COLO668 (cell line): Measurements from ENCODE around the gene NATD1.

ENCODE experiments used
- DNase-seq: peaks from one replicate; lab custom pipeline; 2025; ENCODE audit not compliant: unreplicated experiment; lab: John Stamatoyannopoulos, UW

NATD1 gene, protein sequence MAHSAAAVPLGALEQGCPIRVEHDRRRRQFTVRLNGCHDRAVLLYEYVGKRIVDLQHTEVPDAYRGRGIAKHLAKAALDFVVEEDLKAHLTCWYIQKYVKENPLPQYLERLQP

GRCh38 chr17:21252796-21253645 is at the start of gene NATD1:
Gene NATD1, minus strand, starts transcription at chr17:21253410. Its CDS starts 146 bp downstream, at chr17:21253264.
- DNase-seq, result peak; percentile 72

DNA sequence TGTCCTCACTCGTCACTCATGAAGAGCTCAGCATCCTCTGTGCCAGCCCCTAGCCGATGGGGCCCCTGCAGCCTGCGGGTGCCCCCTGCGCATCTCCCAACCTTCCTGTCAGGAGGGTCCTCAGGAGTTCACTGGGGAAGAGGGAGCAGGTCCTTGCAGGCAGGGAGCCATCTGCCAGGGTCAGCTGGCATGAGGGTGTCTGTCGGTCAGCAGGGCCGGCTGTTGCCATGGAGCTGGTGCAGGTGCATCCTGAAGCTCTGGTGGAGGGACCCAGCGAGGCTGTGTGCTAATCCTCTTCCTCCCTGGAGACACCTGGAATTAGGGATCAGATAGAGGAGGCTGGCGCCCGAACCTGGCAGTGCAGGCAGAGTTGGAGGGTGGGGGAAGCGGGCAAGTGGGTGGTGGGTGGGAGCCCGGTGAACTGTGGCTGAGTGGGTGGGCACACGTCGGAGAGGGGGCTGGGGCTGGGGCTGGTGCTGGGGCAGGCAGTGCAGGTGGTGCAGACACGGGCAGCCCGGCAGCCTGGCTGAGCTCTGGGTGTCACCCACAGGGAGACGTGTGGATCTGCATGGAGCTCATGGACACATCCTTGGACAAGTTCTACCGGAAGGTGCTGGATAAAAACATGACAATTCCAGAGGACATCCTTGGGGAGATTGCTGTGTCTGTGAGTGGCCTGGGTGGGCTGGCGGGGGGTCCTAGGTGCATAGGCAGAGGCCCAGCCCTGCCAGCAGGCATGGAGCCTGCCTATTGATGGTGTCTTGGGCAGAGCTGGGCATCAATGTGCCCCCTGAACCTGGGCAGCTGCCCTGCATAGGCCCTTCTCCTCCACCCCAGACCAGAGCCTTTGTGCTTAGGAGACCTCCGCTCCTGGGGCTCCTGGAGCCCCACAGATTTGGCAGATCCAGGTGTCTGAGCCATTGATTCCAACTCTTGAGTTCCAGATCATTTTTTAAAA is 48.7 kb upstream of the NATD1 start:
- peak; percentile 52 for DNase-seq

DNA sequence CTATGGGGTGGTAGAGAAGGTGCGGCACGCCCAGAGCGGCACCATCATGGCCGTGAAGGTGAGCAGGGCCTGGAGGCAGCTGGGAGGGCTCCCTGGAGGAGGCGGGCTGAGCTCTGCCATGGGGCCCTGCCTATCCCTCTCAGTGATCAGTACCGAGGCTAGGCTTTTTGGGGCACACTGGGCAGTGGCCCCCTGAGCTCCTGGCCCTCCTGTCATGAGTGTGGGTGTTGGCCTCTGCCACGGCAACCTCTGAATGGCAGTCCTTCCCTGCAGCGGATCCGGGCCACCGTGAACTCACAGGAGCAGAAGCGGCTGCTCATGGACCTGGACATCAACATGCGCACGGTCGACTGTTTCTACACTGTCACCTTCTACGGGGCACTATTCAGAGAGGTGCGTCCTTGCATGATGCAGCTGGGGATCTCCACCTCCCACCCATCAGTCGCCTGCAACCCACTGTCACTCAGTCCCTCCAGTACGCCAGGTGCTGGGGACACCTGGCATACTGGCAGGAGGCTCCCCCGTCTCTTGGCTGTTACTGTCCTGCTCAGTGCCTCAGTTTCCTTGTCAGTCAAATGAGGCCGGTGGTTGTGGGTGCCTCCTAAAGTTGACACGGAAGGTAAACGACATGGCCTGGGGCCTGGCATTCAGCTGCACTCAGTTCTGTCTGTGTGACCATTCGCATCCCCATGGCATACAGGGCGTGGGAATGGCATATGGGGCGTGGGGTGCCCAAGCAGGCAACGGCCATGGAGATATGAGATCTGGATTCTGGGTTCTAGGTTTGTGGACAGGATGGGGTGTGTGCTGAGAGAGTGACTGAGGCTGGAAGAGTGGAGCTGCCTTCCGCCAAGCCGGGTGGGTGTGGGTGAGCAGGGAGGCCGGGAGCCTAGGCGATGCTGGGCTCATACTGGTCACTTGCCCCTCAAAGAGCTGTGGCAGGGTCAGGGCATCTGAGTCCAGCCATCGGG is 47.7 kb upstream of the NATD1 start:
- DNase-seq, result no peak

DNA sequence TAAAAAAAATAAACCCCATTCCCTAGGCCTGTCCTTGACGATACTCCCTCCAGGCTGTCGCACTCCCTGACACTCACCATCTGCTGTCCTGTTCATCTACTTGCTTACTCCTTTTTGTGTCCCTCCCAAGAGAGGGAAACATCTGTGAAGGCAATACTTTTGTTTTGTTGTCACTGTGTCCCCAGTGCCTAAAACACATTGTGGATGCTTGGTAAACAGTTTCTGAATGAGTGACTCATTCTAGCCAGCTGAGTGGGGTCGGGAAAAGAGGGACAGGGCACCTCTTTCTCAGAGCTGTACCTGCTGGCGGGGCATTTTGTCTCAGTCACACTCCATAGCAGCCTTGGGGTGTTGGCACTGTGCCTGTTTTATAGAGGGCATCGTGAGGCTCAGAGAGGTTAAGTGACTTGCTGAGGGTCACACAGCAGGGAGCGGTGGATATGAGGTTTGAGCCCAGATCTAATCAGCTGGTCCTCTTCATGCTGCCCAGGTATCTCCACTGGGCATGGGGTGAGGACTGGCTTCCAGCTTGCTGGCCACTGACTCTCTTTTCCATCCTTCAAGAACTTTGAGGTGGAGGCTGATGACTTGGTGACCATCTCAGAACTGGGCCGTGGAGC is 46.9 kb upstream of the NATD1 start:
- no peak for DNase-seq

- DNase-seq, result no peak
Observed at GRCh38 chr17:21298983-21299519, 45.8 kb upstream of the NATD1 start.

GRCh38 chr17:21298056-21298982 is 45.1 kb upstream of the NATD1 start:
- no peak for DNase-seq

DNA sequence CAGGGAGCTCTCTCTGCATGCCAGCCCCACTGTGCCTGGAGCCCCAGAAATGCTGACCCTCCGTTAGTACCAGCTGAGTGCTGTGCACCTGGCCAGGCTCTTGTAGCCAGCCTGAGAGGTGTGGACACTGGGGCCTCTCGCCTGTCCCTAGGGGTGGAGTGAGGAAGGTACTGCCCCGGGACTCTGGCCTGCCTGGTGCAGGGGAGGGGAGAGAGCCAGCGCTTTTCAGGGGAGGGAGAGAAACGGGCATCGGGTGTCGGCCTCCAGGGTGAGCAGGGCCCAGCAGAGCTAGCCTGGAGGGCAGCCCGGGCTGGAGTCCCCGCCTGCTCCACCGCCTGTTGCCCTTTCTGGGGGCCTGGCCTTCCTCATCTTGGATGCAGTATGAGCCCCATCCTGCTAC is 44.4 kb upstream of the NATD1 start:
- DNase-seq, result no peak

DNA sequence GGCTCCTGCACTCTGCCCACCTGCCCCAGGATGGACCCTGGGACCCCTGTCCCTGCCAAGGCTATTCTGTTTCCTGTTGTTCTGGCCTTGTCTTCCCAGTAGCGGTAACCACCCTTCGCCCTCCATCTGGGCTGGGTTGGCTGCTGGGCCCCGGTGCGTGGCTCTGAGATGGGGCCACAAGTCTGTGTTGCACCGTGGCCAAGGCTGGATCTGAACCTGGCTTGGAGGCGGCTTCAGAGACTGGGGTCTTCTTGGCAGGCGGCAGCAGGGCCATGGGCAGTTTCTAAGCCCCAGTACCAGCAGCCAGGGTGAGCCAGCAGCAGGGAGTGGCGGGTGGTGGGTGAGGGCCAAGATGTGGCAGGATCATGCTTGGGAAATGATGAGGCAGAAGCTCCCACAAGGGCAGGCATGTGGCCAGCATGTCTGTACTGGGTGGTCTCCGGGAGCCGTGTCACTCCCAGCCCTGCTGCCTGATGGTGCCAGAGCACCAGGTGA is 43.9 kb upstream of the NATD1 start:
- DNase-seq, result no peak

DNA sequence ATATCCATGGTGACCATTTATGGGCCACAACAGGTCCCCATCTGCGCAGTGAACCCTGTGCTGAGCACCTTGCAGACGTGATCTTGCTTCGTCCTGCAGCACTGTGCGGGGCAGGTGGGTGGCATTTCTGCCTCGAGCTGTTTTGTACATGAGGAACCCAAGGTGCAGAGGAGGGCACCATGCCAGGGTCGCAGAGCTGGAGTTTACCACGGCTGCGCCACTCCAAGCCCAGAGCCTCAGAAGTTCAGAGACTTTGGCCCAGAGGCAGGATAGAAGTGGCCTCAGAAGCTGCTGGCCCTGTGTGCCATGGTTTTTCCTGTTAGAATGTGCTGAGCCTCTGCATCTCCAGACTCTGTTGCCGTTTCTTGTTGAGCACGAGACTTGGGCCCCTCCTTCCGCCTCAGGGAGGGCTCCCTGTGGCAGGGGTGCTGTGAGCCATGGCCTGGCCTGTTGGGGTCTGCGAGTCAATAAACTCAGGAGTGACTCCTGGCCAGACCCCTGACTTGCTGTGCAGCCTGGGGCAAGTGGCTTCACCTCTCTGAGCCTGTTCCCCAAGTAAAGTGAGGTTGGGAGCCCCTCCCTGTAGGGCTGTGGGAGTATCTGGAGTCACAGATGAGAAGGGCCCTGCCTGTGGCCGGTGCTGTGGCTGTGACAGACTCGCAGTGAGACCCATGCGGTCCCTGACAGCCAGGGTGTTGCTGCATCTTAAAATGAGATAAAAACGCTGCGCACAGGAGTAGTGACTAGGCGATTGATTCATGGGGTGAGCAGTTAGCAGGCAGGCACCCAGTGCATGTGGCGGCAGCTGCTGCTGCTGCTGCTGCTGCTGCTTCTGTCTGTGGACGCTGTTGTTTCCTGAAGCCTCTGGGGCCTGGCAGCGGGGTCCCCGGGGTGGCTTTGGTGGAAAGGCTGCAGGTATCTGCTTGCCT is 43.2 kb upstream of the NATD1 start:
- no peak for DNase-seq

GRCh38 chr17:21295036-21295952 is 42.1 kb upstream of the NATD1 start:
- peak; percentile 77 for DNase-seq

DNA sequence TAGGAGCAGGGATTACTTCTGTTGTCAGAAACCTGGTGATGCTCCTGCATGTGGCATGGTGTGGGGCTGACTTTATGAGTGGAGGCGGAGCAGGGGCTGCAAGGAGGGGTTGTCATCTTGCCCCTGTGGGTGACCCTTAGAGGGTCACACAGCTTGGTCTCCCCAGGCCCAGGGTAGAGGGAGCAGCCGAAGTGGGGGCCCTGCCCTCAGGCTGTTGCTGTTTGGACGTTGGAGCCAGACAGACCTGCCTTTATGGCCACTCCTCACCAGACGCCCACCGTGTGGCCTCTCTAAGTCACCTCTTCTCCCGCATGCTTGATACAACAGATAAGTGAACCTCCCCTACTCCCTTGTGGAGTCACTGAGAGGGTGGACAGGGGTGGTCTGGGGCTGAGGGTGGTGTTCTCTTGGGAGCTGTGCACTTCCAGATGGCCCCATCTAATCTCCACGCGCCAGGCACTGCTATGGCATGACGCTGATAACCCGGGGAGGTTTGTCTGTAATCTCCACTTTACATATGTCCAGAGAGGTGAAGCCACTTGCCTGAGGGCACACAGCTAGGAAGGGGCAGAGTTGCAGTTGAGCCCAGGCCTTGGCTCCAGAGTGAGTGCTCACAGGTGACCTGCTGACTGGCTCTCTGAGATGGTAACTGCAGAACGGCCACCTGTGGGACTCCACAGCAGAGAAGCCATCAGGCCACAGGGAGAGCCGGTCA is 41.3 kb upstream of the NATD1 start:
- DNase-seq, result no peak

DNA sequence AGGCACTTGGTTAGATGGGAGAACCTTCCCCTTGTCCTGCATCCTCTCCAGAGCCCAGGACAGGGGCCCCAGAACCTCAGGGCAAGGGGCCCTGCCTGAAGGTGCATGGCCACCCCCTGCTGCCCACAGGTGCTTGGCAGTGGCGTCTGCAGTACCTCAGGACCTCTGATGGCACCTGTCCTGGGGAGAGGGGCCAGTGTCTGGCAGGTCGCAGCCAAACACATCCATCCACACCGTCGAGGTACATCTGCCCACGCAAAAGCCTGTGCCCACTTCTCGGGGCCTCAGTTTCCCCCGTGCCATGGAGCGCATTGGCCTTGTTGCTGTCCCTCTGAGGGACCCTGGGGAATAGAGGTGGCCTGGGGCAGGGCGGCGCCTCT is 40.6 kb upstream of the NATD1 start:
- no peak for DNase-seq

DNA sequence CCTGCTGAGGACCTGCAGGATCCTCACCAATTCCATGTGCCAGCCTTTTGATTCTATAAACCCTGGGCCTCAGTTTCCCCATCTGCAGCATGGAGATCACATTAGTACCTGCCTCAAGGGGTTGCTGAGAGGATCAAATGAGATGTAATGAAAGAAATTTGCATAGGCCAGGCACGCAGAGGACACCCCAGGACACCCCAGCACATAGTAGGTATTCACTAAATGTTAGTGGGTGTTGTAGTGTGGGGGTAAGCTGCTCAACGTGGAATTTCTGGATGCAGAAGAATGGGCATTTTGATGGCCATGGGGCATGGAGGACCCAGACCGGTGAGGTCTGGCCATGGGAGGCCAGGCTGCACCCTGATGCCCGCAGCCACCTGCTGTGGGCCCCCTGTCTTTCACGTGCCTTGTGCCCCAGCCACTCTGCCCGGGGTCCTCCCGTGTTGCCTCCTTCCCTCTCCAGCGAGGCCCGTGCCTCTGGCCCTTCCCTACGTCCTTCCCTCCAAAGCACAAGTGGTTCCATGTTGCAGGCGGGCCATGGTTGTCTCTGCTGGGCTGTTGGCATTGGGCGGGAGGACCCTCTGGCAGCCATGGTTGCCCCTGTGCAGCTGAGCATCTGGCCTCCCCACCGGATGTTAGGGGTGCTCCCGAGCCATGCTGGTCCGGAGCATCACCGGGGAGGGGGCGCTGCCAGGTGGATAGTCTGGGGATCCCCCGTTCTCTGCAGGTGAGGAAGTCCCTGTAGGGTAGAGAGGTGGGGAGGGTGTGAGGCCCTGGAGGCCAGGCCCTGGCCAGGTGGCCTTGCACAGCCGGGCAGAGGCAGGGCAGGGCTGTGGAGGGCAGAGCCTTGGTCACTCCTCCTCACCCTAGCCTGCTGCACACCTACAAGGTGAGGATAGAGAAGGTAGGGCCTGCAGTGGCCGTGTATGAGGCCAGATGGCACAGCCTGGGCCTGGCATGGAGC is 39.9 kb upstream of the NATD1 start:
- no peak for DNase-seq

DNA sequence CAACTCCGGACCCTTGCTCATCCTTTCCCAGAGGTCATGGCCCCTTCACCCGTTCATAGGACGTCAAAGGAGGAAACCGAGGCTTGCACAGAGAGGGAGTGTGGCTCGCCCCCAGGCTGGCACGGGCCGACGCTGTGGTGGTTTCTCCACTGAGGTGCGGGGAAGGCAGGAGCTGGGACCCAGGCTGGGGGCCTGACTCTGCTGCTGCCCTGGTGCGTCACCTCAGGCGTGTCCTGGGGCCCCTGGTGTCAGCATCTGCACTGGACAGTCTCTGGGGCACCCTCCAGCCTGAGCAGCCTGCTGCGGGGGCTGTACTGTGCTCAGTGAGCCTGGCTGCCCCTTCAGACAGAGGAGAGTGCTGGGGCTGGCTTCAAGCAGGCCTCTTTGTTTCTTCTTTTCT is 38.7 kb upstream of the NATD1 start:
- DNase-seq, result no peak

GRCh38 chr17:21291357-21291756 is 38.1 kb upstream of the NATD1 start:
- no peak for DNase-seq
